ENCODE results near the gene PDZD2.

GRCh38 chr5:31753700-31754357, 114.9 kb downstream of the PDZD2 start:
- TF ChIP-seq CTCF (conservative IDR thresholded peaks at IDR 0.05; ENCODE audit: low read depth in 2 of 2) (peak; percentile 11 to 36; a peak in 2 of 4 replicates), ETS1 (IDR thresholded peaks at IDR 0.05) (no peak), REST (IDR thresholded peaks at IDR 0.05; ENCODE audit: unreplicated experiment) (no peak), POLR2AphosphoS5 (IDR thresholded peaks at IDR 0.05; ENCODE audit: low read depth) (no peak), ZNF114 (CRISPR knock-in tag; IDR thresholded peaks at IDR 0.05) (no peak), EZH2 (IDR thresholded peaks at IDR 0.05; ENCODE audit: low read depth, unreplicated experiment) (no peak), EZH2phosphoT487 (IDR thresholded peaks at IDR 0.05; ENCODE audit: unreplicated experiment) (no peak), JUNB (IDR thresholded peaks at IDR 0.05; ENCODE audit: unreplicated experiment) (no peak), CREB1 (CRISPR knock-in tag; IDR thresholded peaks at IDR 0.05; ENCODE audit: low read depth) (no peak), ZNF462 (CRISPR knock-in tag; IDR thresholded peaks at IDR 0.05) (peak; percentile 5; the same call in 1 of the 2 replicates), ZNF331 (CRISPR knock-in tag; IDR thresholded peaks at IDR 0.05; ENCODE audit: low read depth) (no peak), NANOG (IDR thresholded peaks at IDR 0.05; ENCODE audit: borderline replicate concordance) (no peak)

All from GM23338 (cell line).